PFSK-1 (cell line): ENCODE results near the gene TERT.

Experiments used
- FOXP2 ChIP-seq: optimal IDR thresholded peaks from 2 replicates; pipeline ENCODE3; 2011; ENCODE audit warnings: borderline replicate concordance, control low read depth, inconsistent platforms; ENCODE audit not compliant: insufficient read depth; ENCODE audit errors: extremely low read length, extremely low read depth
- POLR2AphosphoS5 ChIP-seq: IDR thresholded peaks from 2 replicates; pipeline ENCODE4 v1.6.1; 2012; ENCODE audit warnings: low read depth, mild to moderate bottlenecking, control low read depth, low read length, moderate library complexity
- REST ChIP-seq, 2 experiments: IDR thresholded peaks; 2 replicates each; pipeline versions ENCODE4 v1.6.1 to v1.8.0; 2011 to 2012; ENCODE audit warnings: low read depth in 2 of 2, low read length in 2 of 2, control low read depth in 1 of 2, inconsistent platforms in 1 of 2, mild to moderate bottlenecking in 1 of 2, moderate library complexity in 1 of 2; ENCODE audit not compliant: insufficient read depth in 1 of 2
- SIN3A ChIP-seq: IDR thresholded peaks from 2 replicates; pipeline ENCODE4 v1.6.1; 2012; ENCODE audit warnings: mild to moderate bottlenecking, low read length, moderate library complexity, borderline replicate concordance; ENCODE audit not compliant: insufficient read depth
- TAF1 ChIP-seq: IDR thresholded peaks from 2 replicates; pipeline ENCODE4 v1.6.1; 2012; ENCODE audit warnings: low read length, control low read depth, borderline replicate concordance; ENCODE audit not compliant: insufficient read depth

The TERT gene

GRCh38 chr5:1324719-1325190, 29.9 kb upstream of the TERT start:
- TF ChIP-seq REST (IDR thresholded peaks at IDR 0.05; ENCODE audit: insufficient read depth in 1 of 2, low read depth in 2 of 2, low read length in 2 of 2) (no peak), POLR2AphosphoS5 (no peak), SIN3A (no peak), TAF1 (no peak), FOXP2 (no peak)

GRCh38 chr5:1324301-1324700, 29.4 kb upstream of the TERT start:
- TF ChIP-seq POLR2AphosphoS5 (no peak), FOXP2 (no peak), SIN3A (no peak), TAF1 (no peak), REST (IDR thresholded peaks at IDR 0.05; ENCODE audit: insufficient read depth in 1 of 2, low read depth in 2 of 2, low read length in 2 of 2) (no peak)

GRCh38 chr5:1323803-1324173, 28.9 kb upstream of the TERT start:
- TF ChIP-seq REST (IDR thresholded peaks at IDR 0.05; ENCODE audit: insufficient read depth in 1 of 2, low read depth in 2 of 2, low read length in 2 of 2) (no peak), FOXP2 (no peak), POLR2AphosphoS5 (no peak), SIN3A (no peak), TAF1 (no peak)

GRCh38 chr5:1322955-1323802, 28.3 kb upstream of the TERT start:
- no peak for TF ChIP-seq SIN3A
- no peak for TF ChIP-seq TAF1
- TF ChIP-seq REST (IDR thresholded peaks at IDR 0.05; ENCODE audit: insufficient read depth in 1 of 2, low read depth in 2 of 2, low read length in 2 of 2), result no peak
- no peak for TF ChIP-seq POLR2AphosphoS5
- no peak for TF ChIP-seq FOXP2
